Measurements from ENCODE around the gene DPM2. TPM values are rescaled to one million over a fixed set of nuclear protein-coding genes. Genes with fewer than 3 reads are reported as not detected.

Gene DPM2
- total RNA-seq, 6 experiments from 2014 or later: 10.6 to 19.1 (median 13.9) TPM

DNA sequence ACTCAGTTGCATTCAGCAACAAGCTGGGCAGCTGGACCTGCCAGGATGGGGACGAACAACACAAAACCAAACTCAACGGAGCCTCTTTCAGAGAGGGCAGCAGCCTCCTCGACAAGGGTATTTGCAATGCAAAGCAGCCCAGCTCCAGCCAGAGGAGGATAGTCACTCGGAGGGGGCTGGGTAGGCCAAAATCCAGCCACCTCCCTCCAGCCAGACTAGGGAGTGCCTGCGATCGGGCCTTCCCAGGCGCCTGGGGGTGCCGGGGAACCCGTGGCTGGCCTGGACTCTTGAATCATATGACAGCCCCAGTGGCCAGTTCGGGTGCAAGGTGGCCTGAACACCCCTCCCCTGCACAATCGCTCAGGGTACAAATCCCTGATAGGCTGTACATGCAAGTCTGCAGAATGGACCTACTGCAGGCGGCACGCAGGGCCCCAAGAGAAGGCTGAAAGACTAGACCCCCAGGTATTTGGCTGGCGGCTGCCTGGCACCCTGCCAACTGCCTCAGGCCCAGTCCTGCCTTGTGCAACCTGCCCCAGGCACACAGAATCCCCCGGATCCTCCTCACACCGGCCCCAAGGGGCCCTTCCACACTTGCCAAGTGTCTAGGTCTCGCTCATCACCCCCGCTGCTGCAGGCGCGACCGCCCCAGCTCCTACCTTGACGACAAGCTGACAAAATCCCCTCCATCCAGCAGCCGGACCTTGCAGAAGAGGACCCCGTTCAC lies 41.8 kb upstream of the DPM2 start:
- no peaks in the 10 kb centered on the region for H3K27me3 ChIP-seq
- DNase-seq (peak in 2 of 3 donors; percentile 57 to 76), ATAC-seq (peak; percentile 17 to 45 (median 24))
- H3K4me1 ChIP-seq: peaks cover 0 to 53% (median 15%) of the 10 kb centered on the region in 4 donors
- no peak for TF ChIP-seq POLR2A (IDR thresholded peaks at IDR 0.05)
- TF ChIP-seq, protein P1, sequence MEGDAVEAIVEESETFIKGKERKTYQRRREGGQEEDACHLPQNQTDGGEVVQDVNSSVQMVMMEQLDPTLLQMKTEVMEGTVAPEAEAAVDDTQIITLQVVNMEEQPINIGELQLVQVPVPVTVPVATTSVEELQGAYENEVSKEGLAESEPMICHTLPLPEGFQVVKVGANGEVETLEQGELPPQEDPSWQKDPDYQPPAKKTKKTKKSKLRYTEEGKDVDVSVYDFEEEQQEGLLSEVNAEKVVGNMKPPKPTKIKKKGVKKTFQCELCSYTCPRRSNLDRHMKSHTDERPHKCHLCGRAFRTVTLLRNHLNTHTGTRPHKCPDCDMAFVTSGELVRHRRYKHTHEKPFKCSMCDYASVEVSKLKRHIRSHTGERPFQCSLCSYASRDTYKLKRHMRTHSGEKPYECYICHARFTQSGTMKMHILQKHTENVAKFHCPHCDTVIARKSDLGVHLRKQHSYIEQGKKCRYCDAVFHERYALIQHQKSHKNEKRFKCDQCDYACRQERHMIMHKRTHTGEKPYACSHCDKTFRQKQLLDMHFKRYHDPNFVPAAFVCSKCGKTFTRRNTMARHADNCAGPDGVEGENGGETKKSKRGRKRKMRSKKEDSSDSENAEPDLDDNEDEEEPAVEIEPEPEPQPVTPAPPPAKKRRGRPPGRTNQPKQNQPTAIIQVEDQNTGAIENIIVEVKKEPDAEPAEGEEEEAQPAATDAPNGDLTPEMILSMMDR (IDR thresholded peaks at IDR 0.05): no peak
- intact Hi-C loops (cut with DNase I): loop anchor here in 1 of 2 donors (10.0 kb wide), 1 partner anchor 125 kb away; no protein-coding TSS in a partner anchor
- H3K4me3 ChIP-seq: peak overlapping the region; percentile 86 to 100 (median 86)
- H3K9me3 ChIP-seq: no peaks in the 10 kb centered on the region
- WGBS (ENCODE audit: insufficient coverage, low coverage, low lambda C conversion rate, missing lambda C conversion rate): 0% methylated on average over 6 of the region's 24 CpGs
- no peaks in the 10 kb centered on the region for H3K36me3 ChIP-seq
- H3K27ac ChIP-seq: peak overlapping the region; percentile 56 to 80 (median 56)

DNA sequence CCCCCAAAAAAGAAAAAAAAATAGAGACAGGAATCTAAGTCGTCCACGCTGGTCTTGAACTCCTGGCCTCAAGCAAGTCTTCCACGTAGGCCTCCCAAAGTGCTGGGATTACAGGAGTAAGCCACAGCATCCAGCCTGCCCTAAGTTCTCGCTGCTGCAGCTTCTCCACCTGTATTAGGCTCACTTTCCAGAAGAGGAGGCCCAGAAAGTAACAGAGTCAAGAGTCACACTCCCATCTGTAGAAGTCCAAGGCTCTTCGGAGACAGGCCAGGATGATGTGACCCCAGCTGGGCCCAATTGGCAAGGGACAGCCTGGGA lies 41.3 kb upstream of the DPM2 start:
- 4% methylated on average over 5 of the region's 5 CpGs for WGBS (ENCODE audit: insufficient coverage, low coverage, low lambda C conversion rate, missing lambda C conversion rate)
- intact Hi-C loops (cut with DNase I): no loop called here
- no peaks in the 10 kb centered on the region for H3K9me3 ChIP-seq
- no peaks in the 10 kb centered on the region for H3K36me3 ChIP-seq
- TF ChIP-seq, protein P1 (IDR thresholded peaks at IDR 0.05): no peak
- TF ChIP-seq POLR2A (IDR thresholded peaks at IDR 0.05): no peak
- ATAC-seq (no peak), DNase-seq (no peak)
- peak overlapping the region; percentile 86 to 100 (median 86) for H3K4me3 ChIP-seq
- no peaks in the 10 kb centered on the region for H3K27me3 ChIP-seq
- peaks cover 0 to 58% (median 19%) of the 10 kb centered on the region in 4 donors for H3K4me1 ChIP-seq
- H3K27ac ChIP-seq: peak overlapping the region; percentile 56 to 80 (median 56)

DNA sequence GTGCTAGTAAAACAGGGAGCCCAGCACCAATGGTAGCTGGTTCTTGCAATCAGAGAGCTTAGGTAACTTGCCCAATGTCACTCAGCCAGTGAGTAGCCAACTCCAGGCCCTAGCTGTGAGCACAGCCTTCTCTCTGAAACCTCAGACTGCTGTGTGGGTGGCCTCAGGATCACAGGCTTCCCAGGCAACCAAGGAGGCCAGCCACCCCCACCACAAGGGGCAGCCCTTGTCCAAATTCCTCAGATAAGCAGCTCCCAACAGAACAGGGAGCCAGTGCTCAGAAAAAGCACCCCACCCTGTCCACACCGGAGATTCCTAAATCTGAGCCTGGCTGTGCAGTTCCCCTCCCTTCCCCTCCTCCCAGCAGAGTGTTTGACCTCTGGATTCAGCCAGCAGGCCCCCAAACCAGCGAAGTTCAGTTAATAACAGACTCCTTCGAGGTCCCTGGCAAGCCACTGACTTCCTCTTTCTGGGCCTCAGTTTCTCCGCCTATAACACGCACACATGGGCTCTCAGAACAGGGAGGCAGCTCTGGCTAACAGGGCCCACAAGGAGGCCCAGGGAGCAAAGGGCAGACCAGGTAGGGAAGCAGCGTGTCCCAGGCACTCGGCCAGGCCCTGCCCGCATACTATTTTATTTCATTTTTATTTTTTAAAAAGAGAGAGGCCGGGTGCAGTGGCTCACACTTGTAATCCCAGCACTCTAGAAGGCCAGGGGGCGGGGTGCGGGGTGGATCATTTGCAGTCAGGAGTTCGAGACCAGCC lies 40.4 kb upstream of the DPM2 start:
- TF ChIP-seq, protein P1 (IDR thresholded peaks at IDR 0.05): no peak
- no peak for TF ChIP-seq POLR2A (IDR thresholded peaks at IDR 0.05)
- Histone ChIP-seq H3K36me3 (no peaks in the 10 kb centered on the region), H3K4me3 (peak overlapping the region; percentile 86 to 100 (median 86)), H3K27ac (peak overlapping the region; percentile 7 to 80 (median 35)), H3K4me1 (peaks cover 0 to 67% (median 26%) of the 10 kb centered on the region in 4 donors), H3K27me3 (no peaks in the 10 kb centered on the region), H3K9me3 (no peaks in the 10 kb centered on the region)
- WGBS (ENCODE audit: insufficient coverage, low coverage, low lambda C conversion rate, missing lambda C conversion rate): 21% methylated on average over 12 of the region's 12 CpGs
- intact Hi-C loops (cut with DNase I): no loop called here
- no peak for ATAC-seq
- peak in 1 of 3 donors; percentile 63 for DNase-seq

DNA sequence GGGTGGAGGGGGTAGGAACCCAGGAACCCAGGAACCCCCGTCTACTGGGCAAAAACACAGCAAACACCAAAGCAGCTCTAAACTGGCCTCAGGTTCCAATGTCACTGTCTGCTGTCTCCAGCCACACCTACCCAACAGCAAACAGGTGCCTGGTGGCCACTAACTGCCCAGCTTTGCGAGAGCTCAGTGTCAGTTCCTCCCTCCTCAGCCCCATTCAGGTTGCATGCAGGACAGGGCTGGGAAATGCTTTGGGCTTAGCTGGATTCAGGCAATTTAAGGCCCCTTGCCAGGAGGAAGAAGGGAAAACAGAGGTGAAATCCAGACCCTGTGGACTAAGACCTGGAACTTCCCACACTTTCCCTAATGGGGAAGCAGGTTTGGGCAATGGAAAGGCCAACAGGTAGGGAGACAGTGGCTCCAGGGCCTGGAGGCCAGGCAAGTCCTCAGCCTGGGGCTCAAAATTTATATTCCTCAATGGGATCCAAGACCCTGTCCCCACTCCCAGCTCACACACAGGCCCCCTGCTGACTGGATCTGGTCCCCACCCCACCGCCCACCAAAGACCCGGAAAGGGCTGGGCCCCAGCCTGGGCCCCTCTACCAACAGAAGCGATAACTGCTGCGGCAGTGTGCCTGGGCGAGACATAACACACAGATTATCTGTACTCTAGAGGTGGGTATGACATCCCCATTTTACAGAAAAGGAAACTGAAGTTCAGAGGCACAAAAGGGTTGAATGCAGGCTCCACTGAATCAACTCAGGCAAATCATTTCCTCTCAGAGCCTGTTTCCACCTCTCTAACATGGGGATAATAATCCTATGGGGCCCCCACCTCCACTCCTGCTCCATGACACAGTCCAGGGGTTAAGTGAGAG lies 39.6 kb upstream of the DPM2 start:
- H3K27me3 ChIP-seq: no peaks in the 10 kb centered on the region
- H3K36me3 ChIP-seq: no peaks in the 10 kb centered on the region
- peak in 1 of 4 donors; percentile 1 for ATAC-seq
- TF ChIP-seq POLR2A (IDR thresholded peaks at IDR 0.05): no peak
- TF ChIP-seq, protein P1 (IDR thresholded peaks at IDR 0.05): no peak
- H3K4me1 ChIP-seq: peaks cover 0 to 75% (median 30%) of the 10 kb centered on the region in 4 donors
- peak in 2 of 3 donors; percentile 57 to 61 for DNase-seq
- peak overlapping the region; percentile 7 to 80 (median 35) for H3K27ac ChIP-seq
- intact Hi-C loops (cut with DNase I): no loop called here
- WGBS (ENCODE audit: insufficient coverage, low coverage, low lambda C conversion rate, missing lambda C conversion rate): 59% methylated on average over 5 of the region's 7 CpGs
- H3K9me3 ChIP-seq: no peaks in the 10 kb centered on the region
- H3K4me3 ChIP-seq: peak overlapping the region; percentile 86 to 100 (median 86)
